HG02981 (cell line): Measurements from ENCODE around the gene CHRNE.
"Not testable (repeated sequence)": the region's sequence is repeated elsewhere in the genome, so short reads cannot be mapped to it uniquely, and the experiment has no call there.

ENCODE experiments used
- ATAC-seq: cut with Tn5 transposase; IDR thresholded peaks from one replicate; pipeline ENCODE4 v1.9.1; 2021; ENCODE audit warnings: mild to moderate bottlenecking, moderate library complexity; ENCODE audit not compliant: unreplicated experiment

The CHRNE gene

DNA sequence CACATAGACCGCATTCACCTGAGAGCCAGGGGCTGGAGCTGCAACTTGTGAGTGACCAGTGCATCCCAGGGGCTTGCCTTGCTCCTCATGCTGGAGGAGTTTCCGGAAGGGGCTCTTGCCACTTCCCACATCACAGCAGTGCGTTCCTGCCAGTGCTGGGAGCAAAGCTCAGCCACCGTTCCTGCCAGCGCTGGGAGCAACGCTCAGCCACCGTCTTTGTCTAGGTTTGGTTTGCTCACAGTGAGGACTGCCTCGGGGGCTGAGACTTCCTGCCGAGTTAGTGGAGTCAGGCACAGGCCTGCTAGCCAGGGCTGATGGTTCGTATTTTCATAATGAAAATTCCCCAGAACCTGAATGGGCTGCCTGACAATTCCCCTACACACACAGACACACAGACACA is 5.4 kb upstream of the CHRNE start:
- no peak for ATAC-seq

GRCh38 chr17:4906642-4907041 is 3.7 kb upstream of the CHRNE start:
- not testable (repeated sequence) for ATAC-seq

- ATAC-seq = no peak
Measured at GRCh38 chr17:4902540-4902939, 358 bp downstream of the CHRNE start.

DNA sequence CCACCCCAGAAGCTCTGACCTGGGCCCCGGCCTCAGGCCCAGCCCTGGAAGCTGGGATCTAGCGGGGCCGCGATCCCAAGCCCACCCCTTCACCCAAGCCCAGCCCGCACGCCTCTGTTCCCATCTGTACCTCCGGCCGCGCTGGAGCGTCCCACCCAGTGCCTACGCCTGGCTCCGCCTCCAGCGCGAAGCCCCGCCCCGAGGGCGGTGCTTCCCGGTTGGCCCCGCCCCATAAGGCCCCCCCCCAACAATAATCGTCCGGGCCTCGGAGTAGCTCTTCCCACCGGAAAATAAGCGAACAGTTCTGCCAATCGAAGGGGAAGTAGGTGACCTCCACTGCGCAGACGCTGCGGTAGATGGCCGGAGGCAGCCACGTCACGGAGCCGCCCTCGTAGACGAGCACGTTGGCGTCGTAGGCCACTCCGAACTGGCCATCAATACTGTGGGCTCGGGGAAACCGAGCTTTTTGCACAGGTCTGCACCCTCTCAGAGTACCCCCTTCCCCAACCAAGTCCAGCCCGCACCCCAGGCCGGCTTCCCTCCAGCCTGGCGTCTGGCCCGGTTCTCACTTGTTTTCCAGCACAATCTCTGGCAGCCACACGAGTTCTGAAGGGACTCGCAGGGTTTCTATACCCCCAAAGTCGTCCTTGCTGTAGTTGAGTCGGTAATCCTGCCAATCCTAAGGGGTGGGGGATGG is 1.1 kb downstream of the CHRNE start:
- ATAC-seq = no peak

DNA sequence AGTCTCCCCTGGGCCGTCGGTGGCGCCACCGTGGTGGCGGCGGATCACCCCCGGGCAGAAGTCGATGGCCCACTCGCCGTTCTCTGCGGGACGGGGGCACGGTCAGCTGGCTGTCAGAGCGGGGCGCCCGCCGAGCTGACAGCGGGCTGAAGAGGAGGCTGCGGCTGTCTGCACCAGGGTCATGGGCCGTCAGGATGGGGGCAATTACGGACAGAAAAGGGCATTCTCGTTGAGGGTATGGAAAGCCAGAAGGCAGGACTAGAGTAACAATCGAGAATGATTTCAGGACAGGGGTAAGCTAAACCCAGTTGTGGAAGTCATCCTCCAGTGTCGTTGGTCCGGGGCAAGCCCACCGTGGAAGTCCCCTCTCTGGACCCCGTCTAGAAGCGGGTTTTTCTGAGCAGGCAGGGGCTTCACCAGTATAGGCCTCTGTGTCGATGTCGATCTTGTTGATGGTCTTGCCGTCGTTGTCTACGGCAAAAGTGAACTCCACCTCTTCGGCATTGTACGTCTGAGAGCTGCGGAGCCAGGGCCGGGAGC is 1.7 kb downstream of the CHRNE start:
- ATAC-seq = no peak

DNA sequence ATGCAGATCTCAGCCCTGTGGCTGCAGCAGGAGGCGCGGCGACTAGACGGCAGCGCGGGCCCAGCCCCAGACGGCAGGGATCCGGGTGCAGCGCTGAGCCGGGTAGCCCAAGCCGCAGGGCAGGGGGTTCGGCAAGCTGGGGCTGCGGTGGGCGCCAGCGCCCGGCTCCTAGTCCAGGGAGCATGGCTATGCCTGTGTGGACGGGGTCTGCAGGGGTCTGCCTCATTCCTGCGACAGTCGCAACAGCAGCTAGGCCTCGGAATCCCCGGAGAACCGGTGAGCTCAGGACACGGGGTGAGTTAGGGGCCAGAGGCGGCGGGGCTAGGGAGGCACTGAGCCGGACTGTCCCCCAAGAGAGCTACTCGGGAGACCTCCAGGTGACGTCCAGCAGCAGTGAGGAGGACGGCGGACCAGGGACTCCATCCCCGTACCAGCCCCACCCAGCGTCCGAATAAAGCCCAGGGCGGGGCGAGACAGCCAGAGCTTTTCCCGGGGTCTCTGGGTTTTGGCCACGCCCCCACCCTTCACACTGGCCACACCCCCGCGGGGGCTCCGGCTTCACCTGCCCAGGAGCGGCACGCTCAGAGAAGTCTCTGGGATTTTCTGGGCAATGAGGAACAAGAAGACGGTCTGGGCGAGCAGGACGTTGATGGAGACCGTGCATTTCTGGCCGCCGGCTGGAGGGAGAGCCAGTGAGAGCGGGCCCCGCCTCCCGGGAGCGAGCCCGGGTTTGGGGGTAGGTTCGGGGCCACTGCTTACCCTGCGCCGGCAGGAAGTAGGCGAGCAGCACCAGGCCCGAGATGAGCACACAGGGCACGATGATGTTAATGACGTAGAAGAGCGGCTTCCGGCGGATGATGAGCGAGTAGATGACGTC is 2.4 kb downstream of the CHRNE start:
- ATAC-seq = no peak

GRCh38 chr17:4899341-4900230 is 3.3 kb downstream of the CHRNE start, which contains the start of gene C17orf107:
TSS of gene C17orf107 (plus strand) at chr17:4899536. CDS start at chr17:4899763, 227 bp downstream.
- ATAC-seq = no peak

GRCh38 chr17:4898927-4899326 is 4.0 kb downstream of the CHRNE start:
- no peak for ATAC-seq

DNA sequence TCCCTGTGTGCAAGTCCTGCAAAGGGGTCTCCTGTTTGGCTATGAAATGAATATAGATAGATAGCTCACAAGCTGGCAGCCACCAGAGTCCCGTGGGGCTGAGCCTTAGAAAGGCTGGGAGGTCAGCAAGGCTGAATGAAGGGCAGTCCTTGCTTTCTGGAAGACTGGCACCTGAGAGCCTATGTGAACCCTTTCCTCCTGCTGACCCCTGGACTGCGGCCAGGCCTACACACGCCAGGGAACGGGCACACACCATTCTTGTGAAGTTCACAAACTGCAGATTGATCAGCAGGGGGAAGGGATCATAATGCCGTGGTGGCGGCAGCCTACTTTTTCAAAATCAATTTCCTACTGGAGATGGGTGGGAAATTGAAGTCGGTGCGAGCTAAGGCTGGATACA is 4.5 kb downstream of the CHRNE start:
- no peak for ATAC-seq

DNA sequence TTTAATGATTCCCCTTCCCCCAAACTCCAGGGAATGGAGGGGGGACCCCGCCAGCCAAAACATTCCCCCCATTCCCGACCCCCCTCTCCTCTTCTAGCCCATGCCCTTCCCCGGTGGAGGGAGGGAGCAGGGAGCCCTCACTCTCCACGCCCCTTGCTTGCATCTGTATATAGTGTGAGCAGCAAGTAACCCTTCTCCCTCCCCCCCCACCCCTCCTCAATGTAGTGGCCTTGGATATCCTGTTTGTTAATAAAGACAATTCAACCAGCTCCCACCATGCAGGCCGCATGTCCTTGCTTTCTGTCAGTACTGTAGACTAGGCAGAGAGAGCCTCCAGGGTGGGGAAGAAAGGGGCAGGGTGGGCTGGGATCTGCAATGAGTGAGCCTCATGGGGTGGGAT is 5.1 kb downstream of the CHRNE start:
- no peak for ATAC-seq

- no peak for ATAC-seq
Measured at GRCh38 chr17:4897198-4897687, 5.7 kb downstream of the CHRNE start.

GRCh38 chr17:4896332-4897197 is 6.3 kb downstream of the CHRNE start:
- no peak for ATAC-seq

GRCh38 chr17:4895657-4896331 is 7.1 kb downstream of the CHRNE start:
- no peak for ATAC-seq

DNA sequence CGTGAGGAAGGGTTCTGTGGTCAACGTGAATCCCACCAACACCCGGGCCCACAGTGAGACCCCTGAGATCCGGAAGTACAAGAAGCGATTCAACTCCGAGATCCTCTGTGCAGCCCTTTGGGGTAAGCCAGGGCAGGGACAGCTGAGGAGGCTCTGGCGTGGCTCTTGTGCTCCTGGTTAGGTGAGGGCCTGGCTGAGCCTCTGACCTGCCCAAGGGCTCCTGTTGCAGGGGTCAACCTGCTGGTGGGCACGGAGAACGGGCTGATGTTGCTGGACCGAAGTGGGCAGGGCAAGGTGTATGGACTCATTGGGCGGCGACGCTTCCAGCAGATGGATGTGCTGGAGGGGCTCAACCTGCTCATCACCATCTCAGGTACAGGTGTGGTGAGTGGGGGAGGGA is 7.8 kb downstream of the CHRNE start:
- no peak for ATAC-seq

- ATAC-seq = no peak
Measured at GRCh38 chr17:4893721-4894560, 9.0 kb downstream of the CHRNE start.

DNA sequence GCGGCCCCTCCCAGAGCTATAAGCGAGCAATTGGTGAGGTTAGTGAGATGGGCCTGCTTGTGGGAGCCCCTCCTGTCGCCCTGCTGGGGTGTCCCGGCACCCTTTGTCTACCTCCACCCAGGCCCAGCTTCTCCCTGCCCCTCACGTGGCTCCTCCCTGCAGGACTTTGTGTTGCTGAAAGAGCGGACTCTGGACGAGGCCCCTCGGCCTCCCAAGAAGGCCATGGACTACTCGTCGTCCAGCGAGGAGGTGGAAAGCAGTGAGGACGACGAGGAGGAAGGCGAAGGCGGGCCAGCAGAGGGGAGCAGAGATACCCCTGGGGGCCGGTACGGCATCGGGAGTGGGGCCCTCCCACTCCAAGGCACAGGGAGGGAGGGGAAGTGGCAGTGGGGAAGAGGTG is 9.6 kb downstream of the CHRNE start:
- no peak for ATAC-seq

DNA sequence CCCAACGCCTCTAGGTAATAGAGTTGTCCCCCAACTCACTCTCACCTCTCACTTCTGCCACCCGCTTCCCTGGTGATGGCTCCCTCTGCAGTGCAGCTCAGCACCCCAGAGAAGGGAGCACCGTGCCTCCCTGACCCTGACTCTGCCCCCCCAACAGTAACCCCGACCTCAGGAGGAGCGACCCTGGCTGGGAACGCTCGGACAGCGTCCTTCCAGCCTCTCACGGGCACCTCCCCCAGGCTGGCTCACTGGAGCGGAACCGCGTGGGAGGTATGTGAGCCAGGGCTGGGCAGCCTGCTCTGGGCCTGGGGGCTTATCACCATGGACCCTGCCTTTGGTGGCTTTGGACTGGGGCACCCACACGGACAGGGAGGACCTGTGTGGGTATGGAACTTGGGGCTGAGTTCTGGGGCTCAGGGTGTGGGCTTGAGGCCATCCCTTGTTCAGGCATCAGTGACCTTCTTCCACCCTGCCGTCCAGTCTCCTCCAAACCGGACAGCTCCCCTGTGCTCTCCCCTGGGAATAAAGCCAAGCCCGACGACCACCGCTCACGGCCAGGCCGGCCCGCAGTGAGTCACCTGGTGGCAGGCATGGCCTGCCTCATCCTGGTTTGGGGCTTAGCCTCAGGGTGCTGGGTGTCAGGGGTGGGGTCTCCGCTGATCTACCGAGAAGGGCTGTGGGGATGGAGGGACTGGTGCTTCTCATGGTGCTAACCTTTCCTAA is 10.2 kb downstream of the CHRNE start:
- no peak for ATAC-seq
